Activated CD8-positive, alpha-beta T cell treated with anti-CD3 and anti-CD28 coated beads for 36 hours (primary cell): ENCODE results near the gene ALDH16A1. TPM values are rescaled to one million over a fixed set of nuclear protein-coding genes. Genes with fewer than 3 reads are reported as not detected.

Experiments used
- ATAC-seq: fragments of 200-7000 bp; cut with Tn5 transposase; one replicate; pipeline ENCODE4 v1.10.0; 2021; ENCODE audit warnings: mild to moderate bottlenecking, moderate library complexity
- CTCF ChIA-PET: fragments of 350-600 bp; sonication (Branson Sonifier 250); formaldehyde crosslinking; loops from one replicate; lab custom pipeline; 2021; ENCODE audit warnings: antibody characterized with exemption; lab: Charles Lee
- POLR2A ChIA-PET: fragments of 350-600 bp; sonication (Branson Sonifier 250); formaldehyde crosslinking; loops from one replicate; lab custom pipeline; 2021; ENCODE audit warnings: antibody characterized with exemption; lab: Charles Lee
- DNase-seq: peaks from one replicate; pipeline ENCODE4 v3.0.0-alpha.2; 2020
- H3K27ac Mint-ChIP-seq: one replicate; pipeline ENCODE4 v1.8.0; 2021; ENCODE audit warnings: mild to moderate bottlenecking, mixed read lengths
- H3K27me3 Mint-ChIP-seq: one replicate; pipeline ENCODE4 v1.8.0; 2021; ENCODE audit warnings: mixed read lengths
- H3K36me3 Mint-ChIP-seq: one replicate; pipeline ENCODE4 v1.8.0; 2021; ENCODE audit warnings: low read depth, mixed read lengths
- H3K4me1 Mint-ChIP-seq: one replicate; pipeline ENCODE4 v1.8.0; 2021; ENCODE audit warnings: low read depth, mixed read lengths
- H3K4me3 Mint-ChIP-seq: one replicate; pipeline ENCODE4 v1.8.0; 2021; ENCODE audit warnings: mild to moderate bottlenecking, moderate library complexity, mixed read lengths
- H3K9me3 Mint-ChIP-seq: one replicate; pipeline ENCODE4 v1.8.0; 2021; ENCODE audit warnings: mixed read lengths
- intact Hi-C: fragments of 100-400 bp; cut with micrococcal nuclease; formaldehyde crosslinking; loops from one replicate; pipeline ENCODE4 v1.10.0; 2022
- total RNA-seq, 2 experiments: library from RNA; stranded (reverse); gene quantifications; one replicate each; pipeline ENCODE4 v1.2.3, GENCODE V29; 2021
- TF ChIP-seq, protein P1 (sequence below): fragments of 200-600 bp; IDR thresholded peaks from one replicate; pipeline ENCODE4 v1.8.0; 2022; ENCODE audit warnings: antibody characterized with exemption, mild to moderate bottlenecking

Gene ALDH16A1
- total RNA-seq, 2 experiments from 2014 or later = 24.6 to 24.8 TPM

DNA sequence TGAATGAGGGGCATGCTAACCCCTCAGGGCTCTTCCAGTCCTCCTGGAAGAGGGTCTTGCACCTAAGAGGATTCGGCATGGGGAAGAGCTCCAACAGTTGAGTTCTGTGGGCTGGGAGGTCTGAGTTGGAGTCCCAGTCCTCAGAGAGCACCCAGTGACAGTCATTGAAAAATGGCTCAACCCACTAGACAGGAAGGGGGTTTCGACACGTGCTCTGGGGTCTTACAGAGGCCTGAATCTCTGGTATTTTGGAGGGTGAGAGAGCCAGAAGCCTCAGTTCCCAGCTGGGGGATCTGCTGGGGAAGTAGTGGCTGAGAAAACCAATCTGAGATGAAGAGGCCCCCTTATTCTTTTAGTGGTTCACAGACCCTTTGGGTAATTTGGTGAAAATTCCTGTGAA lies 38.8 kb upstream of the ALDH16A1 start:
- intact Hi-C loops = no loop called here
- H3K4me3 Mint-ChIP-seq = no peak overlapping the region
- no peak for ATAC-seq
- POLR2A ChIA-PET = no interaction called here
- H3K36me3 Mint-ChIP-seq = no peaks in the 10 kb centered on the region
- DNase-seq = no peak
- no peak overlapping the region for H3K27ac Mint-ChIP-seq
- CTCF ChIA-PET = interaction anchor here (2.4 kb wide), 1 partner anchor 22 kb away, joined by 8 read pairs; no protein-coding TSS in a partner anchor
- TF ChIP-seq, protein P1, sequence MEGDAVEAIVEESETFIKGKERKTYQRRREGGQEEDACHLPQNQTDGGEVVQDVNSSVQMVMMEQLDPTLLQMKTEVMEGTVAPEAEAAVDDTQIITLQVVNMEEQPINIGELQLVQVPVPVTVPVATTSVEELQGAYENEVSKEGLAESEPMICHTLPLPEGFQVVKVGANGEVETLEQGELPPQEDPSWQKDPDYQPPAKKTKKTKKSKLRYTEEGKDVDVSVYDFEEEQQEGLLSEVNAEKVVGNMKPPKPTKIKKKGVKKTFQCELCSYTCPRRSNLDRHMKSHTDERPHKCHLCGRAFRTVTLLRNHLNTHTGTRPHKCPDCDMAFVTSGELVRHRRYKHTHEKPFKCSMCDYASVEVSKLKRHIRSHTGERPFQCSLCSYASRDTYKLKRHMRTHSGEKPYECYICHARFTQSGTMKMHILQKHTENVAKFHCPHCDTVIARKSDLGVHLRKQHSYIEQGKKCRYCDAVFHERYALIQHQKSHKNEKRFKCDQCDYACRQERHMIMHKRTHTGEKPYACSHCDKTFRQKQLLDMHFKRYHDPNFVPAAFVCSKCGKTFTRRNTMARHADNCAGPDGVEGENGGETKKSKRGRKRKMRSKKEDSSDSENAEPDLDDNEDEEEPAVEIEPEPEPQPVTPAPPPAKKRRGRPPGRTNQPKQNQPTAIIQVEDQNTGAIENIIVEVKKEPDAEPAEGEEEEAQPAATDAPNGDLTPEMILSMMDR = no peak
- peaks cover 20% of the 10 kb centered on the region for H3K4me1 Mint-ChIP-seq
- peaks cover 12% of the 10 kb centered on the region for H3K27me3 Mint-ChIP-seq
- H3K9me3 Mint-ChIP-seq = no peaks in the 10 kb centered on the region

DNA sequence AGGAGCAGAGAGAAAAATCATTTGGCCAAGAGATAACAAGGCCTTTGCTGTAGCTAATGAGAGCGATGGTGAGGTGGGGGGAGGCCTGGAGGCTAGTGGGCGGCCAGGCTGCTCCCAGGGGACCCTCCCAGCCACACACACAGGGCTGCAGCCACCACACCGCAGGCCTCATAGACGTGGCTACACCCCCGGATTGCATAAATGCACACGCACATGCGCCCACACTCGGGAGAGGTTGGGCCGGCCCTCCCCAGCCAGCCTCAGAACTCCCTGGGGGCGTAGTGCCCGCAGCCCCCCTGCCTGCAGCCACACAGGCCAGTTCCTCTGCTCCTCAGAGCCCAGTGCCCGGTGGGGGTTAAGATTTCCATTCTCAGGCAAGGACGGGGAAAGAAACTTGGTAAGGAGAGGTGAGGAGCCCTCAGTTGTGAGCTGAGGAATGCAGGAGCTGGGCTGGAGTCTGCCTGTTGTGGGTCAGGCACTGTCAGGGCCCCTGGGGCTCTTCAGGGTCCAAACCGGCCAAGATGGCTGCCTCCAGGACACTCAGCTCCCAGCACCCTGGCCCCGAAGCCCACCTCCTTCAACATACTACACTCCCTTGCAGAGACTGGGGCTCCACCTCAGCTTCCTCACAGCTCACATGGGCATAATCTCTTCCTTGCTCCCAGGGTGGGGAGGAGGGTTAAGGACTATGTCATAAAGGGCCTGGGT lies 37.8 kb upstream of the ALDH16A1 start:
- ATAC-seq (no peak), DNase-seq (no peak)
- Mint-ChIP-seq H3K36me3 (no peaks in the 10 kb centered on the region), H3K27ac (no peak overlapping the region), H3K4me3 (no peak overlapping the region), H3K4me1 (peaks cover 10% of the 10 kb centered on the region), H3K9me3 (no peaks in the 10 kb centered on the region), H3K27me3 (peaks cover 21% of the 10 kb centered on the region)
- intact Hi-C loops = no loop called here
- TF ChIP-seq, protein P1 = no peak
- ChIA-PET CTCF (no interaction called here), POLR2A (no interaction called here)

DNA sequence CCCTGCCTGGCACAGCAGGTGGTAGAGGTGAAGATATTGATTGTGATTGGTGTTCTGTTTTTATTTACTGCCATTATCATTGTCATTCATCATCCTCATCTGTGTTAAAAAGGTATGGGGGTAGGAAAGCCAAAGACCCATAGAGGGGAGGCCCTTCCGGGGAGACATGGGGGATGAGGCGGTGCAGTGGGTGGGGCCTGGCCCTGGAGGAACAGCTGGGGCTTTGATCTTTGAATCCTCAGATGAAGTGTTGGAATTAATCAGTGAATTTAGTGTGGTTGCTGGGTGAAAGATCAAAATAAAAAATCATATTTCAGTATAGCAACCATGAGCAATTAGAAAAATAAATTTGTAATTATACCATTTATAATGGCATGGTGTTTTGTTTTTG lies 37.2 kb upstream of the ALDH16A1 start:
- ATAC-seq = no peak
- CTCF ChIA-PET = no interaction called here
- no peak for DNase-seq
- POLR2A ChIA-PET = no interaction called here
- no peak overlapping the region for H3K4me3 Mint-ChIP-seq
- intact Hi-C loops = no loop called here
- peaks cover 9% of the 10 kb centered on the region for H3K4me1 Mint-ChIP-seq
- no peaks in the 10 kb centered on the region for H3K36me3 Mint-ChIP-seq
- H3K27ac Mint-ChIP-seq = no peak overlapping the region
- H3K9me3 Mint-ChIP-seq = no peaks in the 10 kb centered on the region
- TF ChIP-seq, protein P1 = no peak
- peaks cover 27% of the 10 kb centered on the region for H3K27me3 Mint-ChIP-seq

DNA sequence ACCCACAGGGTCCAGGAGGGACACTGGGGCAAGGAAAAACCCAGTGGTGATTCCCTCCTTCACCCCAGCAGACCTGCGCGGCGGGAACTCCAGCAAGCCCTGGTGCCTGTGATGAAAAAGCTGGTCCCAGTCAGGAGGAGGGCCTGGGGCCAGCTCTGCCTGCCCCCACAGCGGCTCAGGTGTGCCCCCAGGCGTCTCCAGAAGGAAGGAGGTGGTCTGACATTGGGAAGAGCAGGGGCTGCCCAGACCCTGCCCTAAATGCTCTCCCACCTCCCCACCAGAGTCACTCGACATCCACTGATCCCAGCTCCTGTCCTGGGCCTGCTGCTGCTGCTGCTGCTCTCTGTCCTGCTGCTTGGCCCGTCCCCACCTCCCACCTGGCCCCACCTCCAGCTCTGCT lies 35.9 kb upstream of the ALDH16A1 start:
- Mint-ChIP-seq H3K27me3 (peaks cover 38% of the 10 kb centered on the region), H3K27ac (no peak overlapping the region), H3K36me3 (no peaks in the 10 kb centered on the region), H3K4me1 (peaks cover 9% of the 10 kb centered on the region), H3K4me3 (no peak overlapping the region), H3K9me3 (no peaks in the 10 kb centered on the region)
- intact Hi-C loops = no loop called here
- CTCF ChIA-PET = interaction anchor here (0.9 to 1.5 kb wide), 4 partner anchors 10 to 319 kb away, joined by 3 read pairs; no protein-coding TSS in a partner anchor
- ATAC-seq (no peak), DNase-seq (no peak)
- POLR2A ChIA-PET = interaction anchor here (0.6 kb wide), 1 partner anchor 36 kb away, joined by 3 read pairs; no protein-coding TSS in a partner anchor
- TF ChIP-seq, protein P1 = no peak

DNA sequence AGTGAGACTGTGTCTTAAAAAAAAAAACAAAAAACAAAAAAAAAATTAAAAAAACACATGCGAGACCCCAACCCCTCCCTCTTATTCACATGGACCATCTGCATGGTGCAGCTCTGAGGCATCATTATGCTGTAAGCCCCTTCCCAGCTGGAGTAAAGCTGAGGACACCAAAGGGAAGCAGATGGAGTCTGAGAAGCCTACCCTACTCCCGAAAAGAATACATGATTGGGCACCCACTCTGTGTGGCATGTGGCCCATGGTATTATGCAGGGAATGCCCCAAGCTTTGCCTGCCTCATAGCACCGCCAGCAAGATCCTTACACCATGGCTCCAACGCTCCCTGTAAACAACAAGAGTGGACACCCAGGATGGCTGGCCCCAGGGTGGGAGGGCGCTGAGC lies 34.5 kb upstream of the ALDH16A1 start:
- Mint-ChIP-seq H3K4me3 (no peak overlapping the region), H3K36me3 (no peaks in the 10 kb centered on the region), H3K9me3 (no peaks in the 10 kb centered on the region), H3K27me3 (peaks cover 48% of the 10 kb centered on the region), H3K27ac (no peak overlapping the region), H3K4me1 (peaks cover 18% of the 10 kb centered on the region)
- ATAC-seq = no peak
- DNase-seq = no peak
- TF ChIP-seq, protein P1 = no peak
- CTCF ChIA-PET = interaction anchor here (0.8 to 2.1 kb wide), 5 partner anchors 8 to 272 kb away, joined by 3 to 4 read pairs (median 3); no protein-coding TSS in a partner anchor
- intact Hi-C loops = no loop called here
- POLR2A ChIA-PET = no interaction called here
